Skin epidermis (tissue), 12 donors: Measurements from ENCODE around the gene EPHA5.

ENCODE experiments used
- H3K27ac ChIP-seq, 21 experiments: fragments of 200-600 bp; sonication (generic) in 11 of 21; one replicate each; pipeline ENCODE4 v1.5.0; 2020; ENCODE audit warnings: mild to moderate bottlenecking in 3 of 21, inconsistent platforms in 2 of 21, moderate library complexity in 2 of 21
- H3K4me3 ChIP-seq, 7 experiments: fragments of 200-600 bp; sonication (generic) in 2 of 7; one replicate each; pipeline ENCODE4 v1.5.0; 2020; ENCODE audit warnings: inconsistent platforms in 2 of 7, mild to moderate bottlenecking in 2 of 7, moderate library complexity in 1 of 7

EPHA5 gene

GRCh38 chr4:65296246-65296645, 374.0 kb downstream of the EPHA5 start:
- no peak overlapping the region for H3K27ac ChIP-seq

DNA sequence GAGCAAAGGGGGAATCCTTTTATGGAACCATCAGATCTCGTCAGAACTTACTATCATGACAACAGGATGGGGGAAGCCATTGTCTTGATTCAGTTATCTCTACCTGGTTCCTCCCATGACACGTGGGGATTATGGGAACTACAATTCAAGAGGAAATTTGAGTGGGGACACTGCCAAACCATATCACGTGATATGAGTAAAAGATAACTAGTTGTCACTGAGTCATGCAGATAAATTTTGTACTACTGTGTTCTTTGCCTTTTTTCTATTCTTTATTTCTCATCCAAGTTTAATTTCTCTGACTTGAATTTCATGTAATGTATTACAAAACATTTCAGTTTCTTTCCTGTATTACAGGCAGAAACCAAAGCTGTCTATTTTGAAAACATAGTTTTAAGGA, 383.2 kb downstream of the EPHA5 start:
- H3K4me3 ChIP-seq: no peak overlapping the region
- H3K27ac ChIP-seq: no peak overlapping the region

More at GRCh38 chr4:65296246-65296645, 374.0 kb downstream of the EPHA5 start:
- H3K4me3 ChIP-seq: no peak overlapping the region
